Measurements from ENCODE around the gene GPC2.

GRCh38 chr7:100166970-100167911 is 9.9 kb downstream of the GPC2 start:
- no peak for TF ChIP-seq CTCF (IDR thresholded peaks at IDR 0.05)
- TF ChIP-seq JUN (IDR thresholded peaks at IDR 0.05), result no peak
- TF ChIP-seq BHLHE40 (IDR thresholded peaks at IDR 0.05; ENCODE audit: low read depth, low read length), result no peak
- TF ChIP-seq SMC3 (IDR thresholded peaks at IDR 0.05), result no peak
- no peak for TF ChIP-seq NPAS2 (CRISPR knock-in tag; IDR thresholded peaks at IDR 0.05; ENCODE audit: borderline replicate concordance)
- TF ChIP-seq POLR2A (IDR thresholded peaks at IDR 0.05; ENCODE audit: low read length), result no peak
- TF ChIP-seq KDM1A (IDR thresholded peaks at IDR 0.05; ENCODE audit: low read depth), result no peak
- TF ChIP-seq ESRRA (IDR thresholded peaks at IDR 0.05; ENCODE audit: borderline replicate concordance, low read length), result no peak
- TF ChIP-seq RNF2 (IDR thresholded peaks at IDR 0.05; ENCODE audit: borderline replicate concordance, low read depth), result no peak
